ENCODE data around the gene VSIG8.

Gene VSIG8

GRCh38 chr1:159828176-159828575, 34.3 kb downstream of the VSIG8 start:
- no peak for FAIRE-seq

- FAIRE-seq: no peak
Observed at GRCh38 chr1:159827549-159827948, 34.9 kb downstream of the VSIG8 start.

- no peak for FAIRE-seq
Observed at GRCh38 chr1:159827102-159827490, 35.4 kb downstream of the VSIG8 start.

- no peak for FAIRE-seq
Observed at GRCh38 chr1:159826441-159827101, 35.9 kb downstream of the VSIG8 start, which contains the start of gene SLAMF8. Gene SLAMF8, plus strand, starts transcription at chr1:159826873. Its CDS starts 26 bp downstream, at chr1:159826899.

GRCh38 chr1:159825564-159825963, 36.9 kb downstream of the VSIG8 start:
- no peak for FAIRE-seq

- FAIRE-seq: no peak
Observed at GRCh38 chr1:159823406-159823805, 39.1 kb downstream of the VSIG8 start.

- FAIRE-seq: no peak
Observed at GRCh38 chr1:159821171-159821867, 41.1 kb downstream of the VSIG8 start.

- FAIRE-seq: no peak
Observed at GRCh38 chr1:159817276-159818041, 45.0 kb downstream of the VSIG8 start.

GRCh38 chr1:159815926-159816325, 46.5 kb downstream of the VSIG8 start:
- no peak for FAIRE-seq

GRCh38 chr1:159804924-159805323, 57.5 kb downstream of the VSIG8 start:
- FAIRE-seq: no peak

All from TTC549 (cell line).